HepG2 (cell line): ENCODE results near the gene TCEA3. TPM values are rescaled to one million over a fixed set of nuclear protein-coding genes. Genes with fewer than 3 reads are reported as not detected.

ENCODE experiments used
- ATAC-seq: fragments of 200-7000 bp; cut with Tn5 transposase; 3 replicates; pipeline ENCODE4 v1.9.1; 2020; ENCODE audit warnings: mild to moderate bottlenecking, moderate library complexity
- BruUV-seq: library from RNA; stranded (reverse); fragments of 400-500 nt; replicated peaks from 2 replicates; lab custom pipeline; 2021; lab: Mats Ljungman, UMichigan
- CTCF ChIA-PET: fragments of 300-600 bp; formaldehyde crosslinking; extraction: SDS; loops from one replicate; lab custom pipeline; 2021; ENCODE audit warnings: low total read pairs, inconsistent platforms, low intra/inter-chr PET ratio; lab: Yijun Ruan, JAX
- POLR2A ChIA-PET: fragments of 350-600 bp; sonication (Branson Sonifier 250); formaldehyde crosslinking; loops from one replicate; lab custom pipeline; 2020; ENCODE audit warnings: antibody characterized with exemption, inconsistent platforms; lab: Yijun Ruan, JAX
- DNase-seq: peaks from one replicate; pipeline ENCODE4 v3.0.0-alpha.2; 2015; ENCODE audit warnings: low spot score
- FAIRE-seq: peaks from 3 replicates; lab custom pipeline; 2011; peaks lifted over from hg19 to GRCh38; lab: Jason Lieb, UNC
- H2AFZ ChIP-seq: one replicate; pipeline ENCODE4 v1.6.1; 2011; ENCODE audit warnings: low read length, inconsistent platforms
- H3K27ac ChIP-seq: fragments of 300-600 bp; 3 replicates; pipeline ENCODE4 v1.8.0; 2011; ENCODE audit warnings: mixed run types, mild to moderate bottlenecking, mixed read lengths, low read length, inconsistent platforms; ENCODE audit not compliant: insufficient read depth; ENCODE audit errors: extremely low read length
- H3K27me3 ChIP-seq, 2 experiments: fragments of 200-600 bp in 1 of 2; 2 replicates in 1 of 2; 3 replicates in 1 of 2; pipeline versions ENCODE4 v1.6.0 to v1.8.0; 2011; ENCODE audit warnings: low read length in 2 of 2, mild to moderate bottlenecking in 2 of 2, moderate library complexity in 2 of 2, inconsistent platforms in 1 of 2; ENCODE audit not compliant: insufficient read depth in 2 of 2, control insufficient read depth in 1 of 2
- H3K36me3 ChIP-seq, 2 experiments: fragments of 200-600 bp in 1 of 2; replicated peaks in 1 of 2; 2 replicates in 1 of 2; 3 replicates in 1 of 2; pipeline versions ENCODE4 v1.5.1 to v1.8.0; 2011; ENCODE audit warnings: low read length in 2 of 2, inconsistent platforms in 1 of 2; ENCODE audit not compliant: insufficient read depth in 2 of 2, control insufficient read depth in 1 of 2
- H3K4me1 ChIP-seq: 2 replicates; pipeline ENCODE4 v1.5.1; 2012; ENCODE audit warnings: low read length, inconsistent platforms; ENCODE audit not compliant: insufficient read depth
- H3K4me2 ChIP-seq: 2 replicates; pipeline ENCODE4 v1.6.0; 2011; ENCODE audit warnings: low read depth, low read length, inconsistent platforms
- H3K4me3 ChIP-seq, 3 experiments: fragments of 200-600 bp in 1 of 3; sonication (generic), shearing (Covaris generic) in 1 of 3; replicated peaks in 1 of 3; 2 replicates each; pipeline ENCODE4 v1.5.1; 2011 to 2016; ENCODE audit warnings: low read length in 3 of 3, inconsistent platforms in 2 of 3, low read depth in 2 of 3, mild to moderate bottlenecking in 2 of 3, control low read depth in 1 of 3, mixed read lengths in 1 of 3; ENCODE audit not compliant: insufficient read depth in 1 of 3
- H3K79me2 ChIP-seq: one replicate; pipeline ENCODE4 v1.6.1; 2011; ENCODE audit warnings: low read length, inconsistent platforms; ENCODE audit not compliant: insufficient read depth
- H3K9ac ChIP-seq: 2 replicates; pipeline ENCODE4 v1.6.0; 2011; ENCODE audit warnings: mild to moderate bottlenecking, low read depth, low read length, inconsistent platforms; ENCODE audit not compliant: insufficient read depth
- H3K9me3 ChIP-seq: 2 replicates; pipeline ENCODE4 v1.5.1; 2012; ENCODE audit warnings: mild to moderate bottlenecking, low read length
- H4K20me1 ChIP-seq: 2 replicates; pipeline ENCODE4 v1.6.0; 2011; ENCODE audit warnings: inconsistent platforms, mild to moderate bottlenecking, low read length, moderate library complexity; ENCODE audit not compliant: insufficient read depth
- ATF3 ChIP-seq: sonication (generic); formaldehyde crosslinking; IDR thresholded peaks from 2 replicates; pipeline ENCODE4 v1.4.0; 2020; ENCODE audit warnings: missing genetic modification reagents
- CENPBD1 ChIP-seq: sonication (generic); formaldehyde crosslinking; IDR thresholded peaks from 2 replicates; pipeline ENCODE4 v1.8.0; 2022; ENCODE audit warnings: missing genetic modification reagents, low read depth, mild to moderate bottlenecking, borderline replicate concordance
- HCFC1 ChIP-seq: fragments of 150-350 bp; IDR thresholded peaks from 2 replicates; pipeline ENCODE4 v1.6.1; 2014; ENCODE audit warnings: low read depth, low read length
- RBFOX2 ChIP-seq: fragments of 200-400 bp; formaldehyde crosslinking; IDR thresholded peaks from 2 replicates; pipeline ENCODE4 v1.6.1; 2017; ENCODE audit warnings: low read depth, mild to moderate bottlenecking, low read length
- TRAFD1 ChIP-seq: sonication (generic); formaldehyde crosslinking; IDR thresholded peaks from 2 replicates; pipeline ENCODE4 v1.5.1; 2020; ENCODE audit warnings: missing genetic modification reagents, mild to moderate bottlenecking, borderline replicate concordance
- ZNF569 ChIP-seq: sonication (generic); formaldehyde crosslinking; IDR thresholded peaks from 2 replicates; pipeline ENCODE4 v1.5.0; 2020; ENCODE audit warnings: mild to moderate bottlenecking, missing genetic modification reagents, moderate library complexity, borderline replicate concordance
- ZNF629 ChIP-seq: sonication (generic); formaldehyde crosslinking; conservative IDR thresholded peaks from 2 replicates; pipeline ENCODE4 v1.5.0; 2020; ENCODE audit warnings: missing genetic modification reagents
- ZNF772 ChIP-seq: sonication (generic); formaldehyde crosslinking; IDR thresholded peaks from 2 replicates; pipeline ENCODE4 v1.5.0; 2020; ENCODE audit warnings: mild to moderate bottlenecking, missing genetic modification reagents
- WGBS: methylation state at CpG from one replicate; pipeline ENCODE4 v1.1.6; 2017; ENCODE audit warnings: low lambda C conversion rate; 5-methylcytosine and 5-hydroxymethylcytosine counted together
- in situ Hi-C: cut with HindIII; loops from 2 replicates; pipeline ENCODE4 v1.10.0; 2017; ENCODE audit warnings: low pct_unique_long_range_greater_than_20kb; ENCODE audit not compliant: extremely low pct_ligation_motif_present
- intact Hi-C: fragments of 100-400 bp; cut with micrococcal nuclease; formaldehyde crosslinking; loops from one replicate; pipeline ENCODE4 v1.10.0; 2022; ENCODE audit not compliant: unreplicated experiment
- polyA plus RNA-seq, 8 experiments: library from polyadenylated mRNA; depleted of rRNA in 3 of 8; stranded (reverse) in 7 of 8; unstranded in 1 of 8; fragments of >200 nt; fragmentation: Illumina TruSeq in 4 of 8; extraction: Trizol in 4 of 8; gene quantifications; 2 replicates each; pipeline versions ENCODE4 v1.2.1 to v1.2.3, GENCODE V29; 2011 to 2016; ENCODE audit warnings: low read depth in 4 of 8, missing spikeins in 1 of 8, mixed read lengths in 1 of 8; ENCODE audit not compliant: insufficient read depth in 1 of 8
- total RNA-seq, 5 experiments: library from RNA; depleted of rRNA; stranded (reverse); fragments of >200 nt; fragmentation: Illumina TruSeq; extraction: Trizol; gene quantifications; 2 replicates each; pipeline ENCODE4 v1.2.3, GENCODE V29; 2016; ENCODE audit warnings: low read depth in 1 of 5

TCEA3 gene
- total and polyA plus RNA-seq, 2 of the 13 experiments (the other 11 are each of a cell fraction or from before 2014, with no cell fraction given): 55.5 to 84.6 TPM

- no TSS peak for BruUV-seq
- no peak for DNase-seq
- no peak overlapping the region for H2AFZ ChIP-seq
- no peak overlapping the region for H3K27ac ChIP-seq
- H3K4me1 ChIP-seq: no peaks in the 10 kb centered on the region
- H3K27me3 ChIP-seq: no peaks in the 10 kb centered on the region
- no peaks in the 10 kb centered on the region for H3K79me2 ChIP-seq
- in situ Hi-C loops: no loop called here
- no peaks in the 10 kb centered on the region for H4K20me1 ChIP-seq
- no peak overlapping the region for H3K9ac ChIP-seq
- 98% methylated on average over 6 of the region's 8 CpGs for WGBS
- H3K4me2 ChIP-seq: no peak overlapping the region
- H3K36me3 ChIP-seq: peaks cover 19 to 48% of the 10 kb centered on the region in 2 experiments
- intact Hi-C loops: no loop called here
- no peak for ATAC-seq
- ChIA-PET CTCF (no interaction called here), POLR2A (no interaction called here)
- no peaks in the 10 kb centered on the region for H3K9me3 ChIP-seq
- TF ChIP-seq TRAFD1 (CRISPR knock-in tag) (no peak), CENPBD1 (CRISPR knock-in tag) (no peak), ZNF569 (CRISPR knock-in tag) (no peak), RBFOX2 (no peak), HCFC1 (no peak), ZNF629 (CRISPR knock-in tag) (peak; percentile 52; the same call in 1 of the 2 replicates), ATF3 (CRISPR knock-in tag) (no peak), ZNF772 (CRISPR knock-in tag) (no peak)
- H3K4me3 ChIP-seq: no peak overlapping the region
- FAIRE-seq: no peak
Observed at GRCh38 chr1:23438545-23438944, 14.0 kb upstream of the TCEA3 start.
